ENCODE measurements around the gene TLCD2.

- TF ChIP-seq POLR2A (IDR thresholded peaks at IDR 0.05; ENCODE audit: low read depth, low read length) (no peak), POLR2AphosphoS5 (IDR thresholded peaks at IDR 0.05; ENCODE audit: low read depth, low read length) (no peak), TAF1 (IDR thresholded peaks at IDR 0.05; ENCODE audit: borderline replicate concordance, low read depth, low read length) (no peak)
These were observed 5.0 kb upstream of the TLCD2 start for GRCh38 chr17:1714980-1715802.

Measured in GM12892 (cell line).